Ovary (tissue), 3 donors: ENCODE data around the gene HPCAL1.

ENCODE experiments used
- EP300 ChIP-seq: sonication (generic); formaldehyde crosslinking; IDR thresholded peaks from one replicate; pipeline ENCODE4 v1.6.1; 2017; ENCODE audit warnings: antibody characterized with exemption
- POLR2A ChIP-seq: fragments of 450-650 bp; IDR thresholded peaks from one replicate; pipeline ENCODE4 v1.6.1; 2017; ENCODE audit warnings: antibody characterized with exemption, mild to moderate bottlenecking, moderate library complexity
- TF ChIP-seq, protein P1 (sequence below), 3 donors: fragments of 450-650 bp in 2 of 3; fragments of 200-600 bp in 1 of 3; IDR thresholded peaks; one replicate each; pipeline versions ENCODE4 v1.5.1 to v1.8.0; 2016 to 2022; ENCODE audit warnings: antibody characterized with exemption in 3 of 3, mild to moderate bottlenecking in 1 of 3
- donor health status: DM: no; HTN: no; CAD: no.

DNA sequence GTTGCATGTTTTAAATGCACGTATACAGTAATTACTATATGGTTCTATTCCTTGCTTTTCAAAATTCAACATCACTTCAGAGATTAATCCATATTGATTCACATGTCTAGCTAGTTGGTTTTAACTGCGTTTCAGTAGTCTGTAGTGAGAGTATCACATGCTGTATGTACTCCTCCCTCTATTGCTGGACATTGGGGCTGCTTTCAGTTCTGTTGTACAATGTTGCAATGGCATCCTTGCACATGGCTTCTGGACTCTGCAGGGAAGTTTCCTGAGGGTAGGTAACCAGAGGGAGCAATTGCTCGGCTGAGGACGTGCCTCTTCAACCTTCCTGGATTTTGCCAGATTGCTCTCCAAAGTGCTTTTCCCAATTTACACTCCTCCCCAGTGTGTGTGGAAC lies 10.7 kb upstream of the HPCAL1 start:
- TF ChIP-seq POLR2A (no peak), EP300 (no peak)
- TF ChIP-seq, protein P1, sequence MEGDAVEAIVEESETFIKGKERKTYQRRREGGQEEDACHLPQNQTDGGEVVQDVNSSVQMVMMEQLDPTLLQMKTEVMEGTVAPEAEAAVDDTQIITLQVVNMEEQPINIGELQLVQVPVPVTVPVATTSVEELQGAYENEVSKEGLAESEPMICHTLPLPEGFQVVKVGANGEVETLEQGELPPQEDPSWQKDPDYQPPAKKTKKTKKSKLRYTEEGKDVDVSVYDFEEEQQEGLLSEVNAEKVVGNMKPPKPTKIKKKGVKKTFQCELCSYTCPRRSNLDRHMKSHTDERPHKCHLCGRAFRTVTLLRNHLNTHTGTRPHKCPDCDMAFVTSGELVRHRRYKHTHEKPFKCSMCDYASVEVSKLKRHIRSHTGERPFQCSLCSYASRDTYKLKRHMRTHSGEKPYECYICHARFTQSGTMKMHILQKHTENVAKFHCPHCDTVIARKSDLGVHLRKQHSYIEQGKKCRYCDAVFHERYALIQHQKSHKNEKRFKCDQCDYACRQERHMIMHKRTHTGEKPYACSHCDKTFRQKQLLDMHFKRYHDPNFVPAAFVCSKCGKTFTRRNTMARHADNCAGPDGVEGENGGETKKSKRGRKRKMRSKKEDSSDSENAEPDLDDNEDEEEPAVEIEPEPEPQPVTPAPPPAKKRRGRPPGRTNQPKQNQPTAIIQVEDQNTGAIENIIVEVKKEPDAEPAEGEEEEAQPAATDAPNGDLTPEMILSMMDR (IDR thresholded peaks at IDR 0.05), result no peak
